Measurements from ENCODE around the gene SSBP4. TPM values are rescaled to one million over a fixed set of nuclear protein-coding genes. Genes with fewer than 3 reads are reported as not detected.
A peak's percentile ranks its signal among the peaks of the same experiment; 100 is the strongest.

The SSBP4 gene
- total and polyA plus RNA-seq, 2 donors (not counting 1 experiment from before 2014, with no cell fraction given): 37.0 to 64.2 TPM

GRCh38 chr19:18441804-18442788 is 22.9 kb downstream of the SSBP4 start:
- H3K4me2 ChIP-seq (replicated peaks; ENCODE audit: low read depth, low read length, poor library complexity, severe bottlenecking): no peak overlapping the region
- peaks cover 2% of the 10 kb centered on the region for H3K79me2 ChIP-seq (ENCODE audit: control insufficient read depth, insufficient read depth, low read length)
- H3K27ac ChIP-seq (ENCODE audit: low read length in 2 of 2): peak overlapping the region in 1 of 2 donors; percentile 27
- H3K4me1 ChIP-seq (ENCODE audit: control insufficient read depth in 2 of 2, insufficient read depth in 2 of 2, low read length in 2 of 2): peaks cover 4 to 18% of the 10 kb centered on the region in 2 donors
- Mint-ChIP-seq H3K27ac (peak overlapping the region; percentile 53), H3K4me3 (peak overlapping the region; percentile 32), H3K9me3 (ENCODE audit: insufficient read depth) (no peaks in the 10 kb centered on the region), H3K27me3 (no peaks in the 10 kb centered on the region), H3K4me1 (peaks cover 17% of the 10 kb centered on the region)
- ChIA-PET CTCF (interaction anchor here (0.6 kb wide), 1 partner anchor 579 kb away, joined by 3 read pairs; no protein-coding TSS in a partner anchor), POLR2A (no interaction called here)
- H2AFZ ChIP-seq (ENCODE audit: insufficient read depth, low read depth, low read length, poor library complexity, severe bottlenecking): no peak overlapping the region
- TF ChIP-seq CTCF (IDR thresholded peaks at IDR 0.05) (no peak), EZH2 (IDR thresholded peaks at IDR 0.05; ENCODE audit: borderline replicate concordance, insufficient read depth, low read depth, low read length, poor library complexity, severe bottlenecking) (no peak)
- no peak for ATAC-seq (ENCODE audit: low read depth)
- no peak for DNase-seq
- WGBS (ENCODE audit: insufficient coverage): 86% methylated on average over 2 of the region's 5 CpGs
- H3K4me3 ChIP-seq (ENCODE audit: control extremely low read depth in 1 of 5, extremely low read depth in 1 of 5, insufficient read depth in 1 of 5, low read depth in 2 of 5, low read length in 4 of 5): no peak overlapping the region
- intact Hi-C loops (cut with micrococcal nuclease): no loop called here
- H4K20me1 ChIP-seq (ENCODE audit: control insufficient read depth, insufficient read depth, low read length, poor library complexity, severe bottlenecking): peaks cover 19% of the 10 kb centered on the region
- no peaks in the 10 kb centered on the region for H3K27me3 ChIP-seq (replicated peaks in 1 of 4; ENCODE audit: control extremely low read depth in 1 of 4, control insufficient read depth in 3 of 4, insufficient read depth in 4 of 4, low read length in 3 of 4)
- no peak overlapping the region for H3K9ac ChIP-seq (ENCODE audit: low read length)
- H3K36me3 ChIP-seq (replicated peaks in 1 of 2; ENCODE audit: control extremely low read depth in 1 of 2, control insufficient read depth in 1 of 2, extremely low read depth in 1 of 2, insufficient read depth in 2 of 2, low read length in 1 of 2): peaks cover 0 to 37% of the 10 kb centered on the region in 2 experiments
- H3K9me3 ChIP-seq (ENCODE audit: control extremely low read depth in 1 of 3, control insufficient read depth in 2 of 3, insufficient read depth in 1 of 3, low read length in 2 of 3): no peaks in the 10 kb centered on the region

GRCh38 chr19:18442941-18443340 is 23.7 kb downstream of the SSBP4 start:
- H3K9me3 ChIP-seq (ENCODE audit: control extremely low read depth in 1 of 3, control insufficient read depth in 2 of 3, insufficient read depth in 1 of 3, low read length in 2 of 3): no peaks in the 10 kb centered on the region
- Mint-ChIP-seq H3K27me3 (no peaks in the 10 kb centered on the region), H3K27ac (no peak overlapping the region), H3K4me1 (peaks cover 15% of the 10 kb centered on the region), H3K9me3 (ENCODE audit: insufficient read depth) (no peaks in the 10 kb centered on the region), H3K4me3 (no peak overlapping the region)
- H3K79me2 ChIP-seq (ENCODE audit: control insufficient read depth, insufficient read depth, low read length): peaks cover 9% of the 10 kb centered on the region
- peaks cover 4 to 14% of the 10 kb centered on the region in 2 donors for H3K4me1 ChIP-seq (ENCODE audit: control insufficient read depth in 2 of 2, insufficient read depth in 2 of 2, low read length in 2 of 2)
- DNase-seq (no peak), ATAC-seq (ENCODE audit: low read depth) (no peak)
- no peak overlapping the region for H3K4me2 ChIP-seq (replicated peaks; ENCODE audit: low read depth, low read length, poor library complexity, severe bottlenecking)
- peaks cover 0 to 43% of the 10 kb centered on the region in 2 experiments for H3K36me3 ChIP-seq (replicated peaks in 1 of 2; ENCODE audit: control extremely low read depth in 1 of 2, control insufficient read depth in 1 of 2, extremely low read depth in 1 of 2, insufficient read depth in 2 of 2, low read length in 1 of 2)
- no peak overlapping the region for H3K4me3 ChIP-seq (ENCODE audit: control extremely low read depth in 1 of 5, extremely low read depth in 1 of 5, insufficient read depth in 1 of 5, low read depth in 2 of 5, low read length in 4 of 5)
- 93% methylated on average over 11 of the region's 12 CpGs for WGBS (ENCODE audit: insufficient coverage)
- intact Hi-C loops (cut with micrococcal nuclease): no loop called here
- H4K20me1 ChIP-seq (ENCODE audit: control insufficient read depth, insufficient read depth, low read length, poor library complexity, severe bottlenecking): peaks cover 25% of the 10 kb centered on the region
- no peak overlapping the region for H3K9ac ChIP-seq (ENCODE audit: low read length)
- no peaks in the 10 kb centered on the region for H3K27me3 ChIP-seq (replicated peaks in 1 of 4; ENCODE audit: control extremely low read depth in 1 of 4, control insufficient read depth in 3 of 4, insufficient read depth in 4 of 4, low read length in 3 of 4)
- no peak overlapping the region for H2AFZ ChIP-seq (ENCODE audit: insufficient read depth, low read depth, low read length, poor library complexity, severe bottlenecking)
- TF ChIP-seq CTCF (IDR thresholded peaks at IDR 0.05): no peak
- no peak for TF ChIP-seq EZH2 (IDR thresholded peaks at IDR 0.05; ENCODE audit: borderline replicate concordance, insufficient read depth, low read depth, low read length, poor library complexity, severe bottlenecking)
- ChIA-PET POLR2A (no interaction called here), CTCF (no interaction called here)
- no peak overlapping the region for H3K27ac ChIP-seq (ENCODE audit: low read length in 2 of 2)
